LHCN-M2 (cell line): ENCODE measurements around the gene ARHGEF3. TPM values are rescaled to one million over a fixed set of nuclear protein-coding genes. Genes with fewer than 3 reads are reported as not detected.

ENCODE experiments used
- DNase-seq: peaks from one replicate; pipeline ENCODE4 v3.0.0-alpha.2; 2012; ENCODE audit warnings: low read depth
- total RNA-seq: library from RNA; depleted of rRNA; stranded (reverse); fragments of >200 nt; gene quantifications from 2 replicates; pipeline ENCODE4 v1.2.3, GENCODE V29; 2014

Gene ARHGEF3
- total RNA-seq, 1 experiment from 2014 or later: 5.5 TPM

DNA sequence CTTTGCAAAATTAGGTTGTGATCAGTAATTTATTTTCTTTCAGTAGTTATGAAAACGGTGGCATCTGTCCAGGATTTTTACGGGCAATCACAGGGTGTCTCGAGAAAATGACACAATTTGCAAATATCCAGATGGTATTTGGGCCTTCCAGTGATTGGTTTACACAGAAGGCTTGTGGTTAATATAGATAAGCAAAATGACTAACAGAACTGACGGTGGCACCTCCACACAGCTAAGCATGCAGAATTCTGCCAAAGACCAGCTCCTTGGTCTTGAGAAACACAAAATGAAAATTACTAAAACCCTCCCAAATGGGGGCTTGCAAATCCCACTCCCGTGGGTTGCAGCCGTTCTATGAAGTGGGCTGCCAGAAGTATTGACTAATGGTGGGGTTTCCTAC is 5.5 kb downstream of the ARHGEF3 start:
- DNase-seq: no peak

- DNase-seq: no peak
These were observed 5.9 kb downstream of the ARHGEF3 start for GRCh38 chr3:56795829-56796185.

GRCh38 chr3:56795097-56795828 is 6.5 kb downstream of the ARHGEF3 start:
- DNase-seq: no peak

GRCh38 chr3:56792193-56792592 is 9.6 kb downstream of the ARHGEF3 start:
- no peak for DNase-seq

DNA sequence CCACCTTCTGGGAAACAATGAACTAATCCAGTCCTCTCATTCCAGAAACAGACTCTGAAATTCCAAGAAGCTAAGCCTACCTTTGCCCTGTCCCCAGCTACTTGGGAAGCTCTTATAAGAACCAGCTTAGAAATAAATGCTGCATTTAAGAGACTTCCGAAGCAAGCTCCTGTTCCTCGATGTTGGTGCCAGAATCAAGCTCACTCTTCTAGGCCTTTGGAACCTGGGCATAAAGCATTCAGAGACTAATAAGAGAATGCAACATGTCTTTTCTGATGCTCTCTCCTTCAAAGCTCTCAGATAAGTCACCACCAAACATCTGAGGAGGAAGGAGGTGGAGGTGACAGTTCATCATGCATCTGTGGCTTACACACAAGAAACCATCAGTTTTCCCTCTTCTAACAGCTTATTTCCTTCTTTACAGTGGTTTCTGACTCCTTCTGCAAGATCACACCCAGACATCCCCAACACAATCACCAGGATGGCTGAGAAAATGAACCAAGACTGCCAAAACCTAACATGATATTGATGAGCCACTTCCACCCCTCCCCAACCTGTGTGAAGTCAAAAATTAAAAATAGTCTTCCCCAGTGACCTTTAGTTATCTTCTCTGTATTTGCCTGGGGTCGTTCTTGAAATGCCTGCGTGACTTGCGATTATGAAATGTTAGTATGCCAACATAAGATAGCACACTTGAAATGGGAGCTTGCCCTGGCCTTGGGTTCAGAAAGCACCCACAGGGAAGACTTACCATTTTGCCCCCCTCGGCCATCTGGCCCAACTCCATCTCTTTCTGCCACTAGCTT is 11.5 kb downstream of the ARHGEF3 start:
- DNase-seq: no peak

DNA sequence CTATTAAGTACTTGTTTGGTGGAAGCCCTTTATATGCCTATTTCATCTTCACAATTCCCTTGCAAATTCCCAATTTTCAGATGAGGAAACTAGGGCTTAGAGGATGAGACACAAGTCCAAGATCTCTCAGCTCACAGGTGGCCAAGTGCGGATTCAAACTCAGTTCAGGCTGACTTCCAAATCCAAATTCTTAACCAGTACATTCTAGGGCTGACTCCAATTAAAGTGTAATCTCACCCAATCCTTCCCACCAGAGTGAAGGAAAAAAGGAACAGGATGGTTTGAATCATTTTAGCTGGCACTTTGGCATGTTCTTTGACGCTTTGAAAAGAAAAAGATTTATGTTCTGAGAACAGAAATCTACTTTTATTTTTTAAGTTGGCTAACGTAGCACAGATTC is 12.7 kb downstream of the ARHGEF3 start:
- DNase-seq: no peak

GRCh38 chr3:56788521-56788920 is 13.2 kb downstream of the ARHGEF3 start:
- no peak for DNase-seq

DNA sequence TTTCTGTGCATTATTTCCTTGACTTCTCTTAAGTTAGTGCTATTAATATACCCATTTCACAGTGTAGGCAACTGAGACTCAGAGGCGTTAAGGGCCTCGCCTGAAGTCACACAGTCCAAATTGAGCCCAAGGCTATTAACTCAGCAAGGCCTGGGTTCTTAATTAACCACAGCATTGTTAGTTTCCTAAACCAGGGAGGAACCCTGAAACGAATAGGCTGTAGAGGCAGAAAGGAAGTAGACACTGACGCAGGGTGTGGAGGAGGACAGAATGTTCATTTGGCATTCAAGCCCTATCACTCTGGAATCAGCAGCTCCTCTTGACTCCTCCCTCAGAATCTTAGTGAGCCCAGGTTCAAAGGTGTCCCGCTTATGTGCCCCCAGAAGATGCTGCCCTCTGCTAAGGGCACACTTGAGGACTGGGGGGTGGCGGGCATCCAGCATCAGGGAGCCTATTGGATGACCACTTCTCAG is 13.9 kb downstream of the ARHGEF3 start:
- DNase-seq: no peak

DNA sequence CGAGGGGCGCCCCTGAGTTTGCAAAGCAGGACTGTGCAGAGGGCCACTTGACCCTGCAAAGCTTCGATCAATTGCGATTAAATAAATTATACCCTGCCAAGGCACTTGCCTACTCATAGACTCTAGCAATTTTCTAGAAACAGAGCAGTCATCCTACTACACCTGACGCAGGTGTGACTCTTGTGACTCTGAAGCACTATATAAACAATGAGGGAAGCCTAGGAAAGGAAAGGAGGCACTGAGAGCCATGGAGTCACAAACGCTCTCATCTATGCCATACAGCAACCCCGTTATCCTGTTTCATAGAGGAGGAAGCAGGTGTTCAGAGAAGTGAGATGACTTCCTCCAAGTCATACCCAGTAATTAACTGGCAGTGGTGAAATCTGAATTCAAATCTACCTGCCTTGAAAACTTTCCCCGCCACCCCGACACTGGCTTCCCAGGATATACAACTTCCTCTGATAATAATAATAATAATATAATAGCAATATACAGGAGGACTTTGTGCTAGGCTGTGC is 14.4 kb downstream of the ARHGEF3 start:
- no peak for DNase-seq

- DNase-seq: no peak
These were observed 16.2 kb downstream of the ARHGEF3 start for GRCh38 chr3:56785499-56785898.

GRCh38 chr3:56784448-56785001 is 17.2 kb downstream of the ARHGEF3 start:
- no peak for DNase-seq

GRCh38 chr3:56783644-56784447 is 17.9 kb downstream of the ARHGEF3 start:
- peak; percentile 63 for DNase-seq

- DNase-seq: no peak
These were observed 18.8 kb downstream of the ARHGEF3 start for GRCh38 chr3:56782906-56783305.

DNA sequence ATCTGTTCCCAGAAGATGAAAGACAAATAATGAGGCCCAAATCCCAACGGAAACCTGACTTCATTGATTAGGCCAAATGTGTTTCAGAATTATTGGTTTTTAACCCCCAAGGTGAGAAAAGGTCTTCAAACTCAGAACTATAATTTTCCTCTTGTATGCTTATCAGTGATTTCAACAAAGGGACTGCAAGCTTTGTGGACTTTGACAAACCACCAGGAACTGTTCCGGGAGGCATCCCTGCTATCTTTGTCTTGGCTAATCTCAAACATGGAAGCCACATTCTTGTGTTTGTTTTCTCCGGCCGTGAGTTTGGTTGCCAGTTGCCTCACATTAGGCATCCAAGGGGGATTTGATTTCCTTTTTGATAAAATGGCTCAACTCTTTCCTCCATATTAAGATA is 19.5 kb downstream of the ARHGEF3 start:
- DNase-seq: no peak

GRCh38 chr3:56781762-56782161 is 20.0 kb downstream of the ARHGEF3 start:
- no peak for DNase-seq

GRCh38 chr3:56780936-56781335 is 20.8 kb downstream of the ARHGEF3 start:
- no peak for DNase-seq

- no peak for DNase-seq
These were observed 22.9 kb downstream of the ARHGEF3 start for GRCh38 chr3:56778893-56779292.

DNA sequence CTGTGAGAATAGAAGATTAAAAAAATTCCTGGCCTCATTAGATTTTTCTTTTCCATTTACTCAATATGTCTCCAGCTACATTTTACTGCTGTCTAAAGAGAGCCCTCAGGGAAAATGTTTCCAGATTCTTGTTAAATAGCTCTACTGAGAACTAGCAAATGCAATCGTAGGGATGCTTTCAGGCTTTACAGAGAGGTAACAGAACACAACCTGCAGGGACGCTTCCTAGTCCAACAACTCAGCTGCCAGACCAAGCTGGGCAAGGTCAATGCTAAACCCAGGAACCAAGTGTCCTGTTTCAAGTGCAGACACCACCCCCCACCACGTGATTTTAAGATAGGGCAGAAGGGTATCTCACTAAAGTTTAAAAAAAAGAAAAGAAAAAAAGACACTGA is 25.2 kb downstream of the ARHGEF3 start:
- DNase-seq: no peak

DNA sequence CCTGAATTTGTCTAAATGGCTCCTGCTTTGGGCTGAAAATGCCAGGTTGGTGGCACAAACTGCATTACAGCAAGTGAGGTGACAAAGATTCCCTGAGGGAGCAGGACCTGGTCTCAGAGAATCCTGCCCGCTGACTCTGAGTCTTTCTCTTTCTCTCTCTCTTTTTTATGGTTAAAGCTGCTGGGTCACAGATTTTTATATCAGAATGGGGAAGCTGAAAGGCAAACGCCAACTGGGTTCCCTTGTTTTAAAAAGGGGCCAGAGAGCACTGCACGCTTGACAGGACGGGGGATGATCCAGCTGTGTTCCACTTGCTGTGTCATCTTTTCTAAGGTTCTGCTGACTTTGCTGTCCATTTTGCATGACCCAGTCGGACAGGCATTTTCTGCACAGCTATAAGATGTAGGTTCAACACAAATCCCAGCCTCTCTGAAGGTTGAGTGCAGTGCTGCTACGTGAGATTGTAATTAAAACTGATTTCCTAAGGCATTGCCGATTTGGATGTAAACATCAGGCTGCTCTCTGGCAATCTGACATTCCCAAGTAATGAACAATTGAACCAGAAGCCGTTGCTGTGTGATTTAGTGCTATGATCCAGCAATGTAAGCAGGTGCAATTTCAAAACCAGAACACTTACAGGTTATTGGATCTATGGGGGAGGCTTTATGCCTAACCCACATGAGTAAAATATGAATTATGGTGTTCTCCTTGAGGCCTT is 25.8 kb downstream of the ARHGEF3 start:
- no peak for DNase-seq

GRCh38 chr3:56775445-56775837 is 26.3 kb downstream of the ARHGEF3 start:
- DNase-seq: no peak

DNA sequence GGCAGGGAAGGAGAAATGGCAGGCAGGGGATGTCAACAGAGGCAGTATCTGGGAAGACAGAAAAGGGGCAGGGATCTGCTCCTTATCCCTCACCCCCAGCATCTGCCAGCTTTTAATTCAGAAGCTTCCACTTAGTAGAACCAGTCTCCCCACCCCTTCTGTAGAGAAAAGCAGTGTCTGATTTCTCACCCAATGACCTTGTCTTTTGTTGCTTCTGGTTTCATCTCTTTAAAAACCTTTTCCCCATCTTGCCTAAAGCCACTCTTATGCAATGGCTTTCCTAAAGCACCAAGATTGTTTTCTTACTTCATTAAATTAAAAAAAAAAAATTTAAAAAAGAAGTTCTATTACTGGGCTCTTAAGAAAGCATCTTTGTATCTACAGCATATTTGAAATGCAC is 27.8 kb downstream of the ARHGEF3 start:
- DNase-seq: no peak
